Activated CD4-positive, alpha-beta T cell treated with anti-CD3 and anti-CD28 coated beads, Interleukin-2, Interleukin-6, amounts not matched to agents 100 ng/mL and 50 ng/mL, durations not matched to agents 16 hours and 8 hours (primary cell): ENCODE results near the gene GPRC5A.

ENCODE experiments used
- DNase-seq: peaks from one replicate; pipeline ENCODE4 v3.0.0-alpha.2; 2020

GPRC5A gene

GRCh38 chr12:12885096-12885792 is 6.1 kb upstream of the GPRC5A start:
- DNase-seq = no peak

GRCh38 chr12:12887471-12887870 is 3.9 kb upstream of the GPRC5A start:
- no peak for DNase-seq

GRCh38 chr12:12889701-12890100 is 1.7 kb upstream of the GPRC5A start:
- no peak for DNase-seq

- peak; percentile 35 for DNase-seq
These were observed 751 bp upstream of the GPRC5A start for GRCh38 chr12:12890543-12891079.

GRCh38 chr12:12891881-12892355 is 556 bp downstream of the GPRC5A start:
- no peak for DNase-seq

- DNase-seq = no peak
These were observed 1.3 kb downstream of the GPRC5A start for GRCh38 chr12:12892681-12893141.

GRCh38 chr12:12893438-12893837 is 2.1 kb downstream of the GPRC5A start:
- DNase-seq = no peak

- no peak for DNase-seq
These were observed 4.9 kb downstream of the GPRC5A start for GRCh38 chr12:12896260-12896659.

GRCh38 chr12:12897302-12897701 is 5.9 kb downstream of the GPRC5A start:
- no peak for DNase-seq

GRCh38 chr12:12898136-12898717 is 6.9 kb downstream of the GPRC5A start:
- no peak for DNase-seq

GRCh38 chr12:12898911-12899511 is 7.6 kb downstream of the GPRC5A start:
- no peak for DNase-seq

GRCh38 chr12:12899530-12900380 is 8.4 kb downstream of the GPRC5A start:
- peak; percentile 92 for DNase-seq

GRCh38 chr12:12900786-12901157 is 9.4 kb downstream of the GPRC5A start:
- no peak for DNase-seq

GRCh38 chr12:12901158-12901791 is 9.9 kb downstream of the GPRC5A start:
- DNase-seq = peak; percentile 52

GRCh38 chr12:12902036-12902435 is 10.7 kb downstream of the GPRC5A start:
- no peak for DNase-seq

GRCh38 chr12:12903642-12904609 is 12.6 kb downstream of the GPRC5A start:
- DNase-seq = no peak

- no peak for DNase-seq
These were observed 16.2 kb downstream of the GPRC5A start for GRCh38 chr12:12907552-12907951.

- DNase-seq = no peak
These were observed 16.9 kb downstream of the GPRC5A start for GRCh38 chr12:12908252-12908651.

GRCh38 chr12:12908711-12909110 is 17.3 kb downstream of the GPRC5A start:
- DNase-seq = no peak

- DNase-seq = no peak
These were observed 18.0 kb downstream of the GPRC5A start for GRCh38 chr12:12909228-12909994.
